ENCODE measurements around the gene SLC25A18. TPM values are rescaled to one million over a fixed set of nuclear protein-coding genes. Genes with fewer than 3 reads are reported as not detected.

Gene SLC25A18
- polyA plus RNA-seq, 3 donors, result 0.10 to 0.11 TPM; not detected in 1

DNA sequence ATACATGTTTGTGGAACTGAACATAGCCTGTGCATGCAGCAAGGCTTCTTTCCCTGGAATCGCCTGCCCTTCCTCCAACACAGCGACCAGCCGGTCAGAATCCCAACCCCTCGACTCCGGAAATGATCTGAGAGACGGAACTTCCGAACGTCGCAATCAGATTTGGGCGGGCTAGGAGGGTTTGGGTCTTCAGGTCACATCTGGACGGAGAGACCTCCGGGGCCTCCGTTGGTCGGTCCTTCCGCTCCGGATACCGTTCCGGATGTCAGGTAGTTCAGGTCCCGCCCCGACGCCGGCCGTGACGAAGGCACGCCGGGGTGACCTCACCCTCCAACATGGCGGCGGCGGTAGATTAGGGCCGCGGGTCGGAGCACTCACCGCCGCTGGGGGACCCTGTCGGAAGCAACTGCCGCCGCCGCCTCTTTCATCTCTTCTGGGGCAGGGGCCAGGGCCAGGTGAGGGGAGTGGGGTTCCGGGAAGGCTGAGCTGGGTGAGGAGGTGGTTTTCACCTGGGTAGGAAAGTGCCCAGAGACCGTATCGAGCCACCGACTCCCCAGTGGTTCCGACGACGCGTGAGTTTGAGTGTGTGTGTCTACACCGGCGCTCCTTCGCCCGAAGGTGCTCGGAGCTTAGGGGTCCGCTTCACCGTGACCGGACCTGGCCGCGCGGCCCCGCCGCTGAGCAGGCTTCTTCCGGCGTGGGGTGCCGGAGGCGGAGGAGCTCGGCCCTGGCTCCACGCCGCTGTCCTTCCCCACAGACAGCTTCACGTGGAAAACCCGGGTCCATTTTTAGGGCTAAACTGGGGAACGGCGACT, 75.3 kb downstream of the SLC25A18 start, which contains the start of gene BCL2L13:
Gene BCL2L13, plus strand, starts transcription at position 326 of the 815 bp plus-strand sequence. CDS start 16,955 bp downstream, outside the sequence.
- Mint-ChIP-seq H3K9me3 (peaks cover 0 to 3% (median 0%) of the 10 kb centered on the region in 7 donors), H3K27me3 (ENCODE audit: low read depth in 3 of 3) (no peaks in the 10 kb centered on the region), H3K4me1 (peaks cover 41% of the 10 kb centered on the region), H3K36me3 (peaks cover 9 to 10% of the 10 kb centered on the region in 2 donors), H3K4me3 (peak within 1 kb of the TSS; percentile 91 to 98), H3K27ac (peak within 1 kb of the TSS; percentile 98 to 100 (median 99))
- peak within 1 kb of the TSS; percentile 97 for H3K9ac ChIP-seq (ENCODE audit: insufficient read depth, low read length, poor library complexity, severe bottlenecking)
- peak within 1 kb of the TSS; percentile 77 to 89 (median 84) for H3K4me3 ChIP-seq (replicated peaks in 1 of 3; ENCODE audit: low read depth in 2 of 3, low read length in 3 of 3)
- no peaks in the 10 kb centered on the region for H3K36me3 ChIP-seq (replicated peaks in 1 of 2; ENCODE audit: control insufficient read depth in 1 of 2, insufficient read depth in 2 of 2, low read length in 2 of 2)
- peak within 1 kb of the TSS; percentile 90 for H3K4me2 ChIP-seq (replicated peaks; ENCODE audit: extremely low read depth, low read length, poor library complexity, severe bottlenecking)
- peaks cover 34 to 45% of the 10 kb centered on the region in 2 donors for H3K4me1 ChIP-seq (ENCODE audit: control insufficient read depth in 1 of 2, insufficient read depth in 2 of 2, low read length in 2 of 2)
- intact Hi-C loops (cut with micrococcal nuclease), result loop anchor here (1.0 to 5.0 kb wide), 4 partner anchors 9 to 69 kb away; no protein-coding TSS in a partner anchor
- no peaks in the 10 kb centered on the region for H3K9me3 ChIP-seq (replicated peaks in 1 of 2; ENCODE audit: control insufficient read depth in 1 of 2, insufficient read depth in 1 of 2, low read length in 2 of 2)
- H4K20me1 ChIP-seq (ENCODE audit: insufficient read depth, low read length), result no peaks in the 10 kb centered on the region
- peak within 1 kb of the TSS; percentile 97 to 98 for H3K27ac ChIP-seq (ENCODE audit: low read depth in 1 of 2, low read length in 2 of 2)
- under 1% methylated on average over 61 of the region's 70 CpGs for WGBS (ENCODE audit: insufficient coverage)
- H3K79me2 ChIP-seq (ENCODE audit: insufficient read depth, low read length), result peaks cover 50% of the 10 kb centered on the region
- peak; percentile 78 to 86 (median 81) for DNase-seq
- H2AFZ ChIP-seq (ENCODE audit: insufficient read depth, low read depth, low read length, poor library complexity, severe bottlenecking), result peak within 1 kb of the TSS; percentile 88
- TF ChIP-seq CTCF (IDR thresholded peaks at IDR 0.05), result no peak
- no peaks in the 10 kb centered on the region for H3K27me3 ChIP-seq (ENCODE audit: control insufficient read depth in 2 of 2, insufficient read depth in 2 of 2, low read length in 2 of 2)

DNA sequence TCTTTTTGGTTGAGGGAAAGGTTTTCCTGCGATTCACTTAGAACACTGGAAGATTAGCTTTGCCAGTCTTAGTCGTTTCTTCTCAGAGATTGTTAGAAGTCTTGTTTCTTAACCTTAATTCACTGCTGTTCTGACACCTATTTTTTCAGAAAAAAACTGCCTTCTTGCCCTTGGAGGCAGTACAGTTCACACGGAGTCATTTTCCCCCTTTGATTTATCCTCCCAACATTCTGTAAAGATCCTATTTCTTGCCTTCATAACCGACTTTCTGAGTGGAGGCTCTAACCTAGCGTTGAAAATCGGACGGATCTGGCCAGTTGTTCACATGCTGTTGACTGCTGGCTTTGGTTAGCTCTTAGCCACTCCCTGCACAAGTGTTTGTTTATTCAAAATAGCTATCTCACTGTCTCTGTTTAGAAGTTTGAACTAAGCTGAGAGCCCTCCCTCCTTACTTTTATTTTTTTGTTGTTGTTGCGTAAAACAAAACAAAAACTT, 76.0 kb downstream of the SLC25A18 start:
- Mint-ChIP-seq H3K27me3 (ENCODE audit: low read depth in 3 of 3) (no peaks in the 10 kb centered on the region), H3K36me3 (peaks cover 10 to 12% of the 10 kb centered on the region in 2 donors), H3K27ac (peak overlapping the region; percentile 98 to 100 (median 99)), H3K4me3 (peak overlapping the region; percentile 91 to 98), H3K9me3 (peaks cover 0 to 3% (median 0%) of the 10 kb centered on the region in 7 donors), H3K4me1 (peaks cover 41% of the 10 kb centered on the region)
- H4K20me1 ChIP-seq (ENCODE audit: insufficient read depth, low read length), result no peaks in the 10 kb centered on the region
- H3K79me2 ChIP-seq (ENCODE audit: insufficient read depth, low read length), result peaks cover 56% of the 10 kb centered on the region
- H3K36me3 ChIP-seq (replicated peaks in 1 of 2; ENCODE audit: control insufficient read depth in 1 of 2, insufficient read depth in 2 of 2, low read length in 2 of 2), result no peaks in the 10 kb centered on the region
- peak in 2 of 3 donors; percentile 29 to 32 for DNase-seq
- H3K4me3 ChIP-seq (replicated peaks in 1 of 3; ENCODE audit: low read depth in 2 of 3, low read length in 3 of 3), result peak overlapping the region; percentile 77 to 89 (median 84)
- peak overlapping the region; percentile 88 for H2AFZ ChIP-seq (ENCODE audit: insufficient read depth, low read depth, low read length, poor library complexity, severe bottlenecking)
- peaks cover 34 to 45% of the 10 kb centered on the region in 2 donors for H3K4me1 ChIP-seq (ENCODE audit: control insufficient read depth in 1 of 2, insufficient read depth in 2 of 2, low read length in 2 of 2)
- WGBS (ENCODE audit: insufficient coverage), result 0% methylated on average over 2 of the region's 8 CpGs
- no peak for TF ChIP-seq CTCF (IDR thresholded peaks at IDR 0.05)
- H3K4me2 ChIP-seq (replicated peaks; ENCODE audit: extremely low read depth, low read length, poor library complexity, severe bottlenecking), result peak overlapping the region; percentile 90
- H3K27ac ChIP-seq (ENCODE audit: low read depth in 1 of 2, low read length in 2 of 2), result peak overlapping the region; percentile 97 to 98
- H3K27me3 ChIP-seq (ENCODE audit: control insufficient read depth in 2 of 2, insufficient read depth in 2 of 2, low read length in 2 of 2), result no peaks in the 10 kb centered on the region
- no peaks in the 10 kb centered on the region for H3K9me3 ChIP-seq (replicated peaks in 1 of 2; ENCODE audit: control insufficient read depth in 1 of 2, insufficient read depth in 1 of 2, low read length in 2 of 2)
- intact Hi-C loops (cut with micrococcal nuclease), result loop anchor here (5.0 kb wide), 3 partner anchors 33 to 68 kb away; no protein-coding TSS in a partner anchor
- peak overlapping the region; percentile 97 for H3K9ac ChIP-seq (ENCODE audit: insufficient read depth, low read length, poor library complexity, severe bottlenecking)
